Spleen (tissue), 11 donors: ENCODE measurements around the gene MC1R. TPM values are rescaled to one million over a fixed set of nuclear protein-coding genes. Genes with fewer than 3 reads are reported as not detected.

ENCODE experiments used
- DNase-seq: peaks from one replicate; pipeline ENCODE4 v3.0.0-alpha.2; 2020
- H3K27ac ChIP-seq, 8 donors: fragments of 200-600 bp; sonication (generic) in 7 of 8; 1 replicate in 4 of 8; 2 replicates in 4 of 8; pipeline versions ENCODE4 v1.5.0 to v1.8.0; 2016 to 2021; ENCODE audit warnings: inconsistent platforms in 4 of 8, mild to moderate bottlenecking in 4 of 8, moderate library complexity in 1 of 8
- H3K27me3 ChIP-seq, 7 donors: fragments of 200-600 bp; sonication (generic) in 6 of 7; replicated peaks in 1 of 7; 1 replicate in 4 of 7; 2 replicates in 3 of 7; pipeline versions ENCODE4 v1.5.0 to v1.8.0; 2016 to 2021; ENCODE audit warnings: inconsistent platforms in 3 of 7, mild to moderate bottlenecking in 1 of 7
- H3K36me3 ChIP-seq, 6 donors: fragments of 200-600 bp; sonication (generic) in 5 of 6; 1 replicate in 4 of 6; 2 replicates in 2 of 6; pipeline versions ENCODE4 v1.5.0 to v1.8.0; 2016 to 2021; ENCODE audit warnings: inconsistent platforms in 2 of 6
- H3K4me1 ChIP-seq, 6 donors: fragments of 200-600 bp; sonication (generic) in 5 of 6; 1 replicate in 3 of 6; 2 replicates in 3 of 6; pipeline versions ENCODE4 v1.5.0 to v1.8.0; 2016 to 2021; ENCODE audit warnings: inconsistent platforms in 3 of 6
- H3K4me3 ChIP-seq, 8 donors: fragments of 200-600 bp; sonication (generic) in 7 of 8; 1 replicate in 4 of 8; 2 replicates in 4 of 8; pipeline versions ENCODE4 v1.5.0 to v1.8.0; 2016 to 2021; ENCODE audit warnings: inconsistent platforms in 4 of 8, mild to moderate bottlenecking in 4 of 8, moderate library complexity in 2 of 8
- H3K9me3 ChIP-seq, 8 donors: fragments of 200-600 bp; sonication (generic) in 7 of 8; 1 replicate in 4 of 8; 2 replicates in 4 of 8; pipeline versions ENCODE4 v1.5.0 to v1.8.0; 2016 to 2021; ENCODE audit warnings: inconsistent platforms in 4 of 8
- CTCF ChIP-seq, 11 experiments: fragments of 200-600 bp in 7 of 11; fragments of 450-650 bp in 4 of 11; sonication (generic) in 4 of 11; IDR thresholded peaks in 8 of 11; conservative IDR thresholded peaks in 3 of 11; 1 replicate in 7 of 11; 2 replicates in 4 of 11; pipeline versions ENCODE4 v1.4.0 to v1.8.0; 2016 to 2021; ENCODE audit warnings: antibody characterized with exemption in 11 of 11, inconsistent platforms in 4 of 11, mild to moderate bottlenecking in 1 of 11
- POLR2A ChIP-seq, 3 donors: fragments of 450-650 bp; IDR thresholded peaks; one replicate each; pipeline ENCODE4 v1.5.1; 2017; ENCODE audit warnings: antibody characterized with exemption in 3 of 3, mild to moderate bottlenecking in 1 of 3
- POLR2AphosphoS5 ChIP-seq, 3 donors: sonication (generic); formaldehyde crosslinking; IDR thresholded peaks; one replicate each; pipeline ENCODE4 v1.5.1; 2017; ENCODE audit warnings: antibody characterized with exemption in 3 of 3
- WGBS, 5 donors: extraction: QIAGEN DNeasy Blood & Tissue Kit in 3 of 5; methylation state at CpG; one replicate each; pipeline versions ENCODE4 v1.1.5 to v1.1.7; 2013 to 2018; 5-methylcytosine and 5-hydroxymethylcytosine counted together
- intact Hi-C: fragments of 100-400 bp; cut with DNase I; formaldehyde crosslinking; loops from one replicate; pipeline ENCODE4 v1.15.0; 2023; ENCODE audit warnings: low total_unique reads
- polyA plus RNA-seq, 3 donors: library from polyadenylated mRNA; stranded (reverse); fragments of 200-250 nt; gene quantifications; one replicate each; pipeline ENCODE4 v1.2.1, GENCODE V29; 2013
- total RNA-seq, 7 donors: library from RNA; depleted of rRNA in 3 of 7; stranded (reverse); fragments of >200 nt in 3 of 7; fragmentation: NEBNext Ultra II Directional in 4 of 7; extraction: Animal tissue kit (Norgen Biotek cat#: 25700) in 4 of 7; gene quantifications; one replicate each; pipeline versions ENCODE4 v1.1.0 to v1.2.1, GENCODE V29; 2016 to 2021
- donor health status: healthy with polysubstance abuse.
- donor health status: DM: no; HTN: no; CAD: no; lungs with moderate emphysema.
- donor health status: DM: no; HTN: no; CAD: no.
- donor health status: Bipolar disorder and iron deficiency.
- donor health status: healthy.
- donor health status: DM: no; HTN: no; CAD: no.
- donor health status: DM: yes; HTN: yes; CAD: no.

The MC1R gene
- total and polyA plus RNA-seq, 10 donors: 2.4 to 12.5 (median 4.5) TPM

GRCh38 chr16:89936981-89937380 lies 18.3 kb downstream of the MC1R start:
- no peaks in the 10 kb centered on the region for H3K36me3 ChIP-seq
- no peak for TF ChIP-seq POLR2A (IDR thresholded peaks at IDR 0.05)
- TF ChIP-seq CTCF (IDR thresholded peaks at IDR 0.05 in 8 of 11, conservative IDR thresholded peaks at IDR 0.05 in 3 of 11): no peak
- no peak for TF ChIP-seq POLR2AphosphoS5 (IDR thresholded peaks at IDR 0.05)
- WGBS, 5 donors: 88 to 93% (median 90%) methylated on average over 20 of the region's 20 CpGs
- H3K27ac ChIP-seq: no peak overlapping the region
- no peak overlapping the region for H3K4me3 ChIP-seq
- H3K9me3 ChIP-seq: no peaks in the 10 kb centered on the region
- peaks cover 0 to 31% (median 0%) of the 10 kb centered on the region in 7 donors for H3K27me3 ChIP-seq
- intact Hi-C loops: no loop called here
- no peaks in the 10 kb centered on the region for H3K4me1 ChIP-seq
- no peak for DNase-seq

GRCh38 chr16:89938175-89938885 lies 19.7 kb downstream of the MC1R start:
- WGBS, 5 donors: 79 to 86% (median 83%) methylated on average over 21 of the region's 21 CpGs
- no peak for DNase-seq
- Histone ChIP-seq H3K27ac (no peak overlapping the region), H3K4me1 (no peaks in the 10 kb centered on the region), H3K27me3 (peaks cover 0 to 37% (median 0%) of the 10 kb centered on the region in 7 donors), H3K4me3 (no peak overlapping the region), H3K9me3 (no peaks in the 10 kb centered on the region), H3K36me3 (no peaks in the 10 kb centered on the region)
- intact Hi-C loops: no loop called here
- no peak for TF ChIP-seq CTCF (IDR thresholded peaks at IDR 0.05 in 8 of 11, conservative IDR thresholded peaks at IDR 0.05 in 3 of 11)
- no peak for TF ChIP-seq POLR2A (IDR thresholded peaks at IDR 0.05)
- no peak for TF ChIP-seq POLR2AphosphoS5 (IDR thresholded peaks at IDR 0.05)

GRCh38 chr16:89944773-89945172 lies 26.1 kb downstream of the MC1R start:
- WGBS, 5 donors: 53 to 60% (median 58%) methylated on average over 5 of the region's 5 CpGs

More at GRCh38 chr16:89944773-89945172, 26.1 kb downstream of the MC1R start:
- no peak for DNase-seq
- intact Hi-C loops: no loop called here
- Histone ChIP-seq H3K4me3 (no peak overlapping the region), H3K27me3 (peaks cover 0 to 63% (median 0%) of the 10 kb centered on the region in 7 donors), H3K9me3 (no peaks in the 10 kb centered on the region), H3K4me1 (peaks cover 7 to 34% (median 21%) of the 10 kb centered on the region in 6 donors), H3K36me3 (no peaks in the 10 kb centered on the region), H3K27ac (no peak overlapping the region)
- TF ChIP-seq CTCF (IDR thresholded peaks at IDR 0.05 in 8 of 11, conservative IDR thresholded peaks at IDR 0.05 in 3 of 11): no peak
- TF ChIP-seq POLR2AphosphoS5 (IDR thresholded peaks at IDR 0.05): no peak
- TF ChIP-seq POLR2A (IDR thresholded peaks at IDR 0.05): no peak
